ENCODE data around the gene DRC3.
"Not testable (repeated sequence)": the region's sequence is repeated elsewhere in the genome, so short reads cannot be mapped to it uniquely, and the experiment has no call there.

The DRC3 gene

DNA sequence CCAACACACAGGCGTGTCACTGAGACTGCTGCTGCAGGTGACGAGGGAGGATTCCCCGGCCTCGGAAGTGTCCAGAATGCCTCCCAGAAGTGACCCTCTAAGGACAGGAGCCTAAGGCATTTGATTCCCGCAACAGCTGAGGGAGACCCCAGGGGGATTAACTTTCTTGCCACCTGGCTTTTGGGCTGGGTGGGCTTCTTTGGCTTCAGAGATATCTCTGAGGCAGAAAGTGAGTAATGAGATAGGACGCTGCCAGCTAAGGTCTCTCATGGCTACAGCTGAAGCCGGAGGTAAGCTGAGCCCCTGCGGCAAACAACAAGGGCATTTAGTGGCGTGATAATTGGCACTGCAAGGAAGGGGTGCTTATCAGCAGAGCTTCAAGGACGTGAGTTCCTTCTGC is 17.0 kb downstream of the DRC3 start:
- H3K4me3 ChIP-seq (ENCODE audit: low read depth, low read length) = no peak overlapping the region
- no peak for DNase-seq (ENCODE audit: low read depth)
- TF ChIP-seq, protein P1, sequence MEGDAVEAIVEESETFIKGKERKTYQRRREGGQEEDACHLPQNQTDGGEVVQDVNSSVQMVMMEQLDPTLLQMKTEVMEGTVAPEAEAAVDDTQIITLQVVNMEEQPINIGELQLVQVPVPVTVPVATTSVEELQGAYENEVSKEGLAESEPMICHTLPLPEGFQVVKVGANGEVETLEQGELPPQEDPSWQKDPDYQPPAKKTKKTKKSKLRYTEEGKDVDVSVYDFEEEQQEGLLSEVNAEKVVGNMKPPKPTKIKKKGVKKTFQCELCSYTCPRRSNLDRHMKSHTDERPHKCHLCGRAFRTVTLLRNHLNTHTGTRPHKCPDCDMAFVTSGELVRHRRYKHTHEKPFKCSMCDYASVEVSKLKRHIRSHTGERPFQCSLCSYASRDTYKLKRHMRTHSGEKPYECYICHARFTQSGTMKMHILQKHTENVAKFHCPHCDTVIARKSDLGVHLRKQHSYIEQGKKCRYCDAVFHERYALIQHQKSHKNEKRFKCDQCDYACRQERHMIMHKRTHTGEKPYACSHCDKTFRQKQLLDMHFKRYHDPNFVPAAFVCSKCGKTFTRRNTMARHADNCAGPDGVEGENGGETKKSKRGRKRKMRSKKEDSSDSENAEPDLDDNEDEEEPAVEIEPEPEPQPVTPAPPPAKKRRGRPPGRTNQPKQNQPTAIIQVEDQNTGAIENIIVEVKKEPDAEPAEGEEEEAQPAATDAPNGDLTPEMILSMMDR (IDR thresholded peaks at IDR 0.05; ENCODE audit: control insufficient read depth, extremely low read depth, insufficient read depth) = no peak

DNA sequence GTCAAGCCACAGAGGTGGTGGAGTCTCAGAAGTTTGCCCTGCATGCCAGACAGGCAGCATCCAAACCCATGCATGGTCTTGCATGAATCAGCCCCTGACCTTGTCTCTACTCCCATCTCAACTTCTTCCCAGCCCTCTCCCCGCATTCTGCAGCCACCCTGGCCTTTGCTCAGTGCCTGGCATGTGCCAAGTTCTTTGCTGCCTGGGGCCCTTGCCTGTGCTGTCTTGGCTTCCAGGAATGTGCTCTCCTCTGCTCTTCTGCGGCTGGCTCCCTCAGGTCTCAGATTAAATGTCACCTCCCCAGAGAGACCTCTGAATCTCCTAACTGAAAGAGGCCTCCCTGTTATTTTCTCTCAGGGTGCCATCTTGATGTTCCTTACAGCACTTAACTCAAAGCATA is 17.6 kb downstream of the DRC3 start:
- TF ChIP-seq, protein P1 (IDR thresholded peaks at IDR 0.05; ENCODE audit: control insufficient read depth, extremely low read depth, insufficient read depth) = no peak
- no peak for DNase-seq (ENCODE audit: low read depth)
- H3K4me3 ChIP-seq (ENCODE audit: low read depth, low read length) = no peak overlapping the region

DNA sequence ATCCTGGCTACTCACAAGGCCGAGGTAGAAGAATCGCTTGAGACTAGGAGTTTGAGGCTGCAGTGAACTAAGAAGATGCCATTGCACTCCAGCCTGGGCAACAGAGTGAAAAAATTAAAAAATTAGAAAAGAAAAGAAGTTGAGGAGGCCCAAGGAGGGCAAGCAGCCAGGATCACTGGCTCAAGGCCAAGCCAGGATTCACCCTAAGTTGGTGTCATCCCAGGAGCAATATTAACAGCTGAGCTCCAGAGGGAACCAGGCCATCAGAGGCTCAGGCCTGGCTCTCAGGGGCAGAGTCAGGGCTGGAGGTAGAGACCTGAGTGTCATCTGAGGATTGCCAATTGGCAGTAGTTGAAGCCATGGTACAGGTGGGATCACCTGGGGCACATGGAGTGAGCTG is 20.7 kb downstream of the DRC3 start:
- TF ChIP-seq, protein P1 (IDR thresholded peaks at IDR 0.05; ENCODE audit: control insufficient read depth, extremely low read depth, insufficient read depth) = no peak
- DNase-seq (ENCODE audit: low read depth) = no peak
- H3K4me3 ChIP-seq (ENCODE audit: low read depth, low read length) = no peak overlapping the region

DNA sequence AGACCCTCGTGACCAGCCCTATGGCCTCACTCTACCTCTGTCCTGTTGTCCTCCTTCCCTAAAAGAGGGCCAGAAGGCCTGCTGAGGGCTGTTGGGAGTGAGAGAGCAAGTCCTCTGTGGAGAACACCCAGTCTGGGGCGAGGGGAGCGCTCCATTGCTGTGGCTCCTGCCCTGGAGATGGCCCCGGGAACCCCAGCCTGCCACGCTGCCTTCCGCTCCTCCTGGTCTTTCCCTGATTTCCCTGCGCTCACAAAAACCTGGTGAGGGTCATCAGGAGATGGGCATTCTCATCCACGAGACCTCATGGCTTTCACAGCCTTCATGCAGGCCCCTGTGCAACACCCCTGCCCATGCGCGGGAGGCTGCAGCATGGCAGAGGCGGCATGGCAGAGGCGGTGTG is 21.2 kb downstream of the DRC3 start:
- TF ChIP-seq, protein P1 (IDR thresholded peaks at IDR 0.05; ENCODE audit: control insufficient read depth, extremely low read depth, insufficient read depth) = no peak
- H3K4me3 ChIP-seq (ENCODE audit: low read depth, low read length) = no peak overlapping the region
- DNase-seq (ENCODE audit: low read depth) = no peak

DNA sequence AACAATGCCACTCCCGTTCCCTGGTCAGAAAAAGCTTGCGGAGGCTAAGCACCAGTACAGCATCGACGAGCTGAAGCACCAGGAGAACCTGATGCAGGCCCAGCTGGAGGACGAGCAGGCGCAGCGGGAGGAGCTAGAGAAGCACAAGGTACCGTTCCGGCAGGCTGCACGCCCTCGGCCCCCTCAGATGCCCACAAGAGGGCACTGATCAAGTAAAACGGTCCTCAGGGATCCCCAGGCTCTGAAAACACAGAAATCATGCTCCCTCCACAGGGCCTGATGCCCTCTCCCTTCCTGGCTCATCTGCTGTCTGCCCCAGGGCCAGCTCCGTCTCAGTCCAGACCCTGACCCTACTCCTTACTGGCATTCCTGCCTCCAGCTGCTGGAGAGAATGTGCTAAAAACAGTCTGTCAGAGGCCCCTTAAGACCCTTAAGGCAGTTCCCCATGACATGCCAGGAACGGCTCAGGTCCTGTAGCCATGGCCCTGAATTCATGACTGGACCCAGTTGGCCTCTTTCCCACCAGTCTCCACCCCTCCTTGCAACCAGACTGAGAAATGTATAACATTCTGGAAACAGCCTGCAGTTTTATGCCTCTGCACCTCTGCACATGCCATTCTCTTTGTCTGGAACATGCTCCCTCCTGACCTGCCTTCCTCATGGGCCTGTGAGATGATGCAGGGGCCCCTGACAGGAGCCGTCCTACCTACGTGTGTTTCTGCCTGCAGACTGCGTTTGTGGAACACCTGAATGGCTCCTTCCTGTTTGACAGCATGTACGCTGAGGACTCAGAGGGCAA is 21.8 kb downstream of the DRC3 start:
- DNase-seq (ENCODE audit: low read depth) = no peak
- no peak overlapping the region for H3K4me3 ChIP-seq (ENCODE audit: low read depth, low read length)
- TF ChIP-seq, protein P1 (IDR thresholded peaks at IDR 0.05; ENCODE audit: control insufficient read depth, extremely low read depth, insufficient read depth) = no peak

DNA sequence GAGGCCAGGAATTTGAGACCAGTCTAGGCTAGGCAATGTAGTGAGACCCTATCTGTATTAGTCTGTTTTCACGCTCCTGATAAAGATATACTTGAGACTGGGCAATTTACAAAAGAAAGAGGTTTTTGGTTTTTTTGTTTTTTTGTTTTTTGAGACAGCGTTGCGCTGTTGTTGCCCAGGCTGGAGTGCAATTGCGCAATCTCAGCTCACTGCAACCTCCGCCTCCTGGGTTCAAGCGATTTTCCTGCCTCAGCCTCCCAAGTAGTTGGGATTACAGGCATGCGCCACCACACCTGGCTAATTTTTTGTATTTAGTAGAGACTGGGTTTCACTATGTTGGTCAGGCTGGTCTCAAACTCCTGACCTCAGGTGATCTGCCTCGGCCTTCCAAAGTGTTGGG is 23.2 kb downstream of the DRC3 start:
- not testable (repeated sequence) for H3K4me3 ChIP-seq (ENCODE audit: low read depth, low read length); DNase-seq (ENCODE audit: low read depth)

DNA sequence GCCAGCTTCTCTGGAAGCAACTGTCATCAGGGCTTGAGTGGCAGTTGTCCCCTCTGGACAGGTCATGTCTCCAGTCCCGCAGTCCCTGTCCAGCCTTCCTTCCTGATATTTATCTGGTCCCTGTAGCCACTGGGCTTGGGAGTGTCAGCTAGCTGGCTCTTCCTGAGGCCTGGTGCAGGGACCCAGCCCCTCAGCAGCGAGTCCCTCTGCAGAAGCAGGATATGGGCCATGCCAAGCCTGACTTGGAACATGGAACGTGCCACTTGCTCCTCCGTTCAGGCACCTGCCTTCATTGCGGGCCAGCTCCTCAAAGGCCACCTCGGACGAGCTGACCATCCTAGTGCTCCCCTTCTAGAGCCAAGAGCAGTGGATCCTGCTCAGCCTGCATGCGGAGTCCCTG is 26.3 kb downstream of the DRC3 start:
- DNase-seq (ENCODE audit: low read depth) = no peak
- TF ChIP-seq, protein P1 (IDR thresholded peaks at IDR 0.05; ENCODE audit: control insufficient read depth, extremely low read depth, insufficient read depth) = no peak
- no peak overlapping the region for H3K4me3 ChIP-seq (ENCODE audit: low read depth, low read length)
